HCT116 (cell line): ENCODE data around the gene ARHGAP9. TPM values are rescaled to one million over a fixed set of nuclear protein-coding genes. Genes with fewer than 3 reads are reported as not detected.
A peak's percentile ranks its signal among the peaks of the same experiment; 100 is the strongest.

Experiments
- ATAC-seq: fragments of 200-7000 bp; cut with Tn5 transposase; 2 replicates; pipeline ENCODE4 v1.9.1; 2020; ENCODE audit warnings: mild to moderate bottlenecking, moderate library complexity
- BruUV-seq: library from RNA; stranded (reverse); fragments of 400-500 nt; replicated peaks from 2 replicates; lab custom pipeline; 2021; lab: Mats Ljungman, UMichigan
- CTCF ChIA-PET: fragments of 300-600 bp; sonication (Branson Sonifier 250); formaldehyde crosslinking; loops from one replicate; lab custom pipeline; 2021; ENCODE audit warnings: antibody characterized with exemption; lab: Charles Lee
- POLR2A ChIA-PET: fragments of 300-600, 350-600 bp; sonication (Branson Sonifier 250); formaldehyde crosslinking; loops from one replicate; lab custom pipeline; 2021; ENCODE audit warnings: antibody characterized with exemption; lab: Charles Lee
- RAD21 ChIA-PET, 2 experiments: fragments of 300-600 bp; sonication (Branson Sonifier 250); formaldehyde crosslinking; loops; one replicate each; lab custom pipeline; 2023; ENCODE audit warnings: low total read pairs in 2 of 2; ENCODE audit not compliant: uncharacterized antibody in 2 of 2, unreplicated experiment in 2 of 2, low non-redundant PET in 1 of 2; lab: Charles Lee
- DNase-seq: peaks from one replicate; pipeline ENCODE4 v3.0.0-alpha.2; 2010; ENCODE audit warnings: low read depth, low spot score
- H2AFZ ChIP-seq: fragments of 200-600 bp; shearing (Covaris generic), sonication (generic); 2 replicates; pipeline ENCODE4 v1.6.1; 2017; ENCODE audit warnings: low read depth, mixed run types, mixed read lengths, antibody characterized with exemption, low read length; ENCODE audit not compliant: poor library complexity, severe bottlenecking
- H3K27ac ChIP-seq: 2 replicates; pipeline ENCODE4 v1.5.1; 2012; ENCODE audit warnings: low read depth, low read length
- H3K27me3 ChIP-seq: fragments of 200-600 bp; sonication (generic); 2 replicates; pipeline ENCODE4 v1.6.1; 2016; ENCODE audit warnings: mixed run types, low read length, mixed read lengths; ENCODE audit not compliant: insufficient read depth
- H3K36me3 ChIP-seq, 2 experiments: fragments of 200-500 bp in 1 of 2; fragments of 200-600 bp in 1 of 2; sonication (Bioruptor generic) in 1 of 2; sonication (generic) in 1 of 2; 2 replicates each; pipeline versions ENCODE4 v1.5.1 to v1.6.1; 2014 to 2016; ENCODE audit warnings: low read length in 2 of 2, inconsistent platforms in 1 of 2, mixed read lengths in 1 of 2, mixed run types in 1 of 2; ENCODE audit not compliant: insufficient read depth in 2 of 2, control insufficient read depth in 1 of 2
- H3K4me1 ChIP-seq, 2 experiments: fragments of 200-600 bp in 1 of 2; sonication (generic) in 1 of 2; 2 replicates each; pipeline versions ENCODE4 v1.5.1 to v1.6.1; 2012 to 2017; ENCODE audit warnings: low read length in 2 of 2, inconsistent platforms in 1 of 2, mild to moderate bottlenecking in 1 of 2, mixed read lengths in 1 of 2, mixed run types in 1 of 2, moderate library complexity in 1 of 2; ENCODE audit not compliant: insufficient read depth in 2 of 2, control insufficient read depth in 1 of 2
- H3K4me2 ChIP-seq: fragments of 200-600 bp; sonication (generic); 2 replicates; pipeline ENCODE4 v1.6.1; 2017; ENCODE audit warnings: mixed run types, low read length, mixed read lengths
- H3K4me3 ChIP-seq, 2 experiments: fragments of 200-600 bp in 1 of 2; sonication (generic) in 1 of 2; replicated peaks in 1 of 2; 2 replicates each; pipeline ENCODE4 v1.5.1; 2011 to 2016; ENCODE audit warnings: low read length in 2 of 2, control low read depth in 1 of 2, low read depth in 1 of 2, mild to moderate bottlenecking in 1 of 2, mixed read lengths in 1 of 2, mixed run types in 1 of 2
- H3K79me2 ChIP-seq: fragments of 200-600 bp; sonication (generic); 2 replicates; pipeline ENCODE4 v1.6.1; 2017; ENCODE audit warnings: mild to moderate bottlenecking, mixed run types, low read length, moderate library complexity, mixed read lengths; ENCODE audit not compliant: insufficient read depth
- H3K9ac ChIP-seq: fragments of 200-600 bp; sonication (generic); 2 replicates; pipeline ENCODE4 v1.6.1; 2016; ENCODE audit warnings: low read length, mixed read lengths
- H3K9me2 ChIP-seq: fragments of 200-600 bp; sonication (generic), shearing (Covaris generic); 2 replicates; pipeline ENCODE4 v1.6.1; 2017; ENCODE audit warnings: mixed run types, mild to moderate bottlenecking, moderate library complexity; ENCODE audit not compliant: insufficient read depth
- H3K9me3 ChIP-seq, 2 experiments: fragments of 200-500 bp in 1 of 2; fragments of 200-600 bp in 1 of 2; sonication (Bioruptor generic) in 1 of 2; sonication (generic) in 1 of 2; 2 replicates each; pipeline ENCODE4 v1.6.1; 2014 to 2017; ENCODE audit warnings: low read length in 2 of 2, mixed read lengths in 2 of 2, inconsistent platforms in 1 of 2, low read depth in 1 of 2, mild to moderate bottlenecking in 1 of 2, mixed run types in 1 of 2, moderate library complexity in 1 of 2; ENCODE audit not compliant: control insufficient read depth in 1 of 2, insufficient read depth in 1 of 2
- H4K20me1 ChIP-seq: fragments of 200-600 bp; sonication (generic), shearing (Covaris generic); 2 replicates; pipeline ENCODE4 v1.6.1; 2017; ENCODE audit warnings: mixed run types, mild to moderate bottlenecking, moderate library complexity; ENCODE audit not compliant: insufficient read depth
- EGR1 ChIP-seq: IDR thresholded peaks from 2 replicates; pipeline ENCODE4 v1.6.1; 2012; ENCODE audit warnings: low read depth
- EZH2 ChIP-seq: fragments of 200-600 bp; sonication (generic); IDR thresholded peaks from 2 replicates; pipeline ENCODE4 v1.6.1; 2017; ENCODE audit warnings: antibody characterized with exemption, mixed run types
- EZH2phosphoT487 ChIP-seq: fragments of 200-600 bp; IDR thresholded peaks from 2 replicates; pipeline ENCODE4 v1.6.1; 2018; ENCODE audit warnings: antibody characterized with exemption, borderline replicate concordance
- FOSL1 ChIP-seq: IDR thresholded peaks from 2 replicates; pipeline ENCODE4 v1.6.1; 2012; ENCODE audit warnings: low read depth
- JUND ChIP-seq: IDR thresholded peaks from 2 replicates; pipeline ENCODE4 v1.6.1; 2012
- POLR2A ChIP-seq: IDR thresholded peaks from 2 replicates; pipeline ENCODE4 v1.7.0; 2011; ENCODE audit warnings: borderline replicate concordance; ENCODE audit not compliant: insufficient read depth, insufficient read length; ENCODE audit errors: extremely low read depth
- POLR2AphosphoS5 ChIP-seq: IDR thresholded peaks from 2 replicates; pipeline ENCODE4 v1.6.1; 2011; ENCODE audit warnings: mild to moderate bottlenecking, low read depth, low read length, moderate library complexity
- TCF7L2 ChIP-seq: IDR thresholded peaks from 2 replicates; pipeline ENCODE4 v1.7.0; 2011; ENCODE audit warnings: borderline replicate concordance, inconsistent platforms; ENCODE audit not compliant: insufficient read depth, insufficient read length; ENCODE audit errors: extremely low read depth
- ZFX ChIP-seq: fragments of 450-650 bp; IDR thresholded peaks from 2 replicates; pipeline ENCODE4 v1.6.1; 2017
- ZNF274 ChIP-seq: fragments of 200-500 bp; sonication (Bioruptor generic); IDR thresholded peaks from 2 replicates; pipeline ENCODE4 v1.6.1; 2014; ENCODE audit warnings: mild to moderate bottlenecking, low read depth, low read length, inconsistent platforms
- intact Hi-C: fragments of 100-400 bp; cut with micrococcal nuclease; formaldehyde crosslinking; loops from 2 replicates; pipeline ENCODE4 v1.10.0; 2022
- total RNA-seq: library from RNA; stranded (reverse); gene quantifications from one replicate; pipeline ENCODE4 v1.2.1, GENCODE V29; 2021; ENCODE audit not compliant: unreplicated experiment
- TF ChIP-seq, protein P1 (sequence below): IDR thresholded peaks from 2 replicates; pipeline ENCODE4 v1.6.1; 2012
- TF ChIP-seq, protein P2 (sequence below): IDR thresholded peaks from 2 replicates; pipeline ENCODE4 v1.6.1; 2012
- TF ChIP-seq, protein P3 (sequence below): IDR thresholded peaks from 2 replicates; pipeline ENCODE4 v1.6.1; 2011; ENCODE audit warnings: mild to moderate bottlenecking, low read length, moderate library complexity; ENCODE audit not compliant: insufficient replicate concordance; ENCODE audit errors: extremely low read depth

ARHGAP9 gene
- total RNA-seq, 1 experiment from 2014 or later: 0.84 TPM

DNA sequence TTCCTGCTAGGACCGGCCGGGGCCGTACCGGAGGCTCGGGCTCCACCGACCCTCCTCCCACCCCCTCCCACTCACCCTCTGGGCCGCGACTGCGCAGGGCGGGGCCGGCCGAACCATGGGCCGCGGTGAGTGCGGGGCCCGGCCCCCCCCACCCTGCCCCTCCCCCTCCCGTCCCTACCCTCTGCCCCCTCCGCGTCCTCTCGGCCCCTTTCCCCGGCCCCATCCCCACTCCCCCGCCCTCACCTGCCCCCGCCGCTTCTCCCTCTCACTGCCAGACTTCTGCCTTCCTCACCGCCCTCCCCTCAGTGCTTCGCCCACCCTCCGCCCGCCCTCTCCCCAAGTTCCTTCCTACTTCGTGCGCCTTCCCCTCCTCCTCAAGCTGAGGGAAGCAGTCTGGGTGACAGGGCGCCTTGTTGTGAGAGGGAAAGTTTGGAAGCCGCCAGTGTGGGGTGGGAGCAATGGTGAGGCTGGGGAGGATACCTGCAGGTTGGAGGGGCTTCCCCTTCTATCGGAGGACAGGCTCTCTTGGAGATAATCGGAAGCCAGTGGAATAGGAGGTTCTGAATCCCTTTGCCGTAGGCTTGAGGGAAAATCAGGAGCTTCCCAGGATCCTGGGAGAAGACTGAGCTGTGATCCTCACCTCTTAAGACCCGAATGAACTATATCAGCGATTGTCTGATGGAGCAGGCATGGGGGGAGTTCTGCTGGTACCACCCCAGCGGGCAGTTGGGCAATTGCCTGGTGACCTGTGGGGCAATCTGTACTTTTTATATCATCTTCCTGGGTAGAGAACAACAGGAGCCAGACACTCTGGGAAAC lies 43.4 kb upstream of the ARHGAP9 start:
- BruUV-seq: TSS peak; percentile 48
- Histone ChIP-seq H3K4me1 (peaks cover 24 to 51% of the 10 kb centered on the region in 2 experiments), H3K79me2 (peaks cover 48% of the 10 kb centered on the region), H3K36me3 (peaks cover 10 to 31% of the 10 kb centered on the region in 2 experiments), H4K20me1 (peaks cover 7% of the 10 kb centered on the region; the same call in 1 of the 2 replicates), H3K27ac (peak overlapping the region; percentile 85), H2AFZ (no peak overlapping the region)
- TF ChIP-seq, protein P1, sequence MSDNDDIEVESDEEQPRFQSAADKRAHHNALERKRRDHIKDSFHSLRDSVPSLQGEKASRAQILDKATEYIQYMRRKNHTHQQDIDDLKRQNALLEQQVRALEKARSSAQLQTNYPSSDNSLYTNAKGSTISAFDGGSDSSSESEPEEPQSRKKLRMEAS: no peak
- peak; percentile 19; the same call in 1 of the 2 replicates for TF ChIP-seq POLR2AphosphoS5
- TF ChIP-seq, all 23 proteins: peak for 1
- ChIA-PET CTCF (interaction anchor here (0.9 kb wide), 1 partner anchor 23 kb away, joined by 3 read pairs; no protein-coding TSS in a partner anchor), POLR2A (no interaction called here), RAD21 (no interaction called here)
- intact Hi-C loops: no loop called here
- no peak for DNase-seq
- Histone ChIP-seq H3K9me2 (no peaks in the 10 kb centered on the region), H3K9ac (peak overlapping the region; percentile 79), H3K9me3 (no peaks in the 10 kb centered on the region), H3K4me3 (peak overlapping the region; percentile 60 to 93), H3K27me3 (no peaks in the 10 kb centered on the region), H3K4me2 (peak overlapping the region; percentile 94)
- no peak for ATAC-seq

DNA sequence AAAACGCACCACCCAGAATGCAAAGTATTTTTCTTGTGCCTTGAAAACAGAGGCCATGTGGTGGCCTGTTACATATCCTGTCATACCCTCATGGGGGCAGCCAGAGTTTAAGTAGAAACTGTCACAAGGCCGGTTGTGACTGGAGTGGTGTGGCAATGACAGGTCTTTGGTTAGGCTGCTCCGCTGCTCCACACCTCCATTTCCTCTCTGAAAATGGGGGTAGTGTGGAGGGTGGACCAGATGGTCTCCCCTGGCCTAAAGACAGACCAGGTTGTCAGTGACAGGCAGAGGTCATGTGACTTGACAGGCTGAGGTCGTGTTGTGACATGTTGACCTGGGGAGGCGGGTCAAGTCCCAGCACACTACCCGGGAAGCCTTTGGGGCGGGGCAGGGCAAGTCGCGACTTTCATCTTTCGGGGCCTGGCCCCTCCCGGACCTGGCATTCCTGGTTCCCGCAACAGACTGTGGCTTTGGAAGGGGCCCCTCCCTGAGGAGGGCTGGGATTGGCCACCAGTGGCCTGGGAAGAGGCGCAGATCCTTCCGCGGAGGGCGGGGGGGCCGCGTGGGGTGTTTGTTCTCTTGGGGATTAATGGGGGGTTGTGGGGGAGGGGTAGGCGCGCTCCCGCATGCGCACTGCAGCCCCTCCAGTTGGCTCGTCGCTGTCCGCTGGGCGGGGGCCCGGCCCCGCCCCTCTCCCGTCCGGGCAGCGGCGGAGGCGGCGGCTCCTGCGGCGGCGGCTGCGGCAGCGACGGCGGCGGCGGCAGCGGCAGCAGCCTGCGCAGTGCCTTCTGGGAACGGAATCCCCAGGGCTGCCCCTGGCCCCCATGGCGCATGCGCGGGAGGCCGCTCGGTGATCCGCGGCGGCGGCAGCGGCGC lies 42.6 kb upstream of the ARHGAP9 start, which contains the start of gene MBD6:
TSS of gene MBD6 (plus strand) at position 814 of the 876 bp plus-strand sequence. CDS start 1,480 bp downstream, outside the sequence.
- no peaks in the 10 kb centered on the region for H3K9me3 ChIP-seq
- H3K36me3 ChIP-seq: peaks cover 12 to 29% of the 10 kb centered on the region in 2 experiments
- TF ChIP-seq EZH2 (no peak), ZNF274 (no peak), EZH2phosphoT487 (no peak), JUND (no peak), EGR1 (no peak), ZFX (no peak), POLR2A (no peak), FOSL1 (no peak), POLR2AphosphoS5 (peak; percentile 64), TCF7L2 (peak; percentile 96)
- TF ChIP-seq, protein P2, sequence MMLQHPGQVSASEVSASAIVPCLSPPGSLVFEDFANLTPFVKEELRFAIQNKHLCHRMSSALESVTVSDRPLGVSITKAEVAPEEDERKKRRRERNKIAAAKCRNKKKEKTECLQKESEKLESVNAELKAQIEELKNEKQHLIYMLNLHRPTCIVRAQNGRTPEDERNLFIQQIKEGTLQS: no peak
- TF ChIP-seq, protein P3, sequence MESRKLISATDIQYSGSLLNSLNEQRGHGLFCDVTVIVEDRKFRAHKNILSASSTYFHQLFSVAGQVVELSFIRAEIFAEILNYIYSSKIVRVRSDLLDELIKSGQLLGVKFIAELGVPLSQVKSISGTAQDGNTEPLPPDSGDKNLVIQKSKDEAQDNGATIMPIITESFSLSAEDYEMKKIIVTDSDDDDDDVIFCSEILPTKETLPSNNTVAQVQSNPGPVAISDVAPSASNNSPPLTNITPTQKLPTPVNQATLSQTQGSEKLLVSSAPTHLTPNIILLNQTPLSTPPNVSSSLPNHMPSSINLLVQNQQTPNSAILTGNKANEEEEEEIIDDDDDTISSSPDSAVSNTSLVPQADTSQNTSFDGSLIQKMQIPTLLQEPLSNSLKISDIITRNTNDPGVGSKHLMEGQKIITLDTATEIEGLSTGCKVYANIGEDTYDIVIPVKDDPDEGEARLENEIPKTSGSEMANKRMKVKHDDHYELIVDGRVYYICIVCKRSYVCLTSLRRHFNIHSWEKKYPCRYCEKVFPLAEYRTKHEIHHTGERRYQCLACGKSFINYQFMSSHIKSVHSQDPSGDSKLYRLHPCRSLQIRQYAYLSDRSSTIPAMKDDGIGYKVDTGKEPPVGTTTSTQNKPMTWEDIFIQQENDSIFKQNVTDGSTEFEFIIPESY: no peak
- TF ChIP-seq, all 23 proteins: peak for 2
- no TSS peak for BruUV-seq
- DNase-seq (peak; percentile 75), ATAC-seq (peak; percentile 37)
- peak within 1 kb of the TSS; percentile 60 to 93 for H3K4me3 ChIP-seq
- peaks cover 56% of the 10 kb centered on the region for H3K79me2 ChIP-seq
- ChIA-PET RAD21 (no interaction called here), POLR2A (no interaction called here), CTCF (no interaction called here)
- no peaks in the 10 kb centered on the region for H3K9me2 ChIP-seq
- peak within 1 kb of the TSS; percentile 94 for H3K4me2 ChIP-seq
- H3K4me1 ChIP-seq: peaks cover 24 to 55% of the 10 kb centered on the region in 2 experiments
- H3K27me3 ChIP-seq: no peaks in the 10 kb centered on the region
- H3K9ac ChIP-seq: peak within 1 kb of the TSS; percentile 79
- H4K20me1 ChIP-seq: peaks cover 7% of the 10 kb centered on the region; the same call in 1 of the 2 replicates
- intact Hi-C loops: no loop called here
- H2AFZ ChIP-seq: no peak within 1 kb of the TSS
- peak within 1 kb of the TSS; percentile 85 for H3K27ac ChIP-seq
